ENCODE measurements around the gene ZNF780A.

Gene ZNF780A

GRCh38 chr19:40090241-40091204 lies at the start of gene ZNF780A:
Gene ZNF780A (minus strand): TSS chr19:40090943. CDS start chr19:40084753, 6,190 bp downstream.
- no peak for FAIRE-seq
- TF ChIP-seq CTCF (IDR thresholded peaks at IDR 0.05; ENCODE audit: insufficient read depth, missing control alignments) = no peak
- DNase-seq (ENCODE audit: insufficient read length, low spot score) = peak; percentile 57

GRCh38 chr19:40139533-40140287 lies 49.0 kb upstream of the ZNF780A start:
- FAIRE-seq (peak; percentile 89), DNase-seq (ENCODE audit: insufficient read length, low spot score) (no peak)
- TF ChIP-seq CTCF (IDR thresholded peaks at IDR 0.05; ENCODE audit: insufficient read depth, missing control alignments) = peak; percentile 92

DNA sequence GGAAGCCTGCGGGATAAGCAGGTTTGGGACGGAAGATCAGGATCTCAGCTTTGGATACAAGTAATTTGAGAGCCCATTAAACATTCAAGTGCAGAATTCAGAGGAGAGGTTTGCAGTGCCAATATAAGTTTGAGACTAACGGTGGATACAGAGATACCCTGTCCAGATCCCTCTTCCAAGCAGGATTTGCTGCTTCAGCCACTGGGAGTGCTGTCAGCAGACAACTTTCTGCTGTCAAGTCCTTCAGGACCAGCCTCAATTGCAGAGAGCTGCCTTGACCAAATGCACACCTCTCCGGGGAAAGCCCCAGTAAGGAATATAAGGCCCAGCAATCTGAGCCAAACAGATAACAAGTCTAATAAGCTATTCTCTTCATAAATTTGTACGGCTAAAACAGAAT lies 46.1 kb upstream of the ZNF780A start:
- no peak for DNase-seq (ENCODE audit: insufficient read length, low spot score)
- no peak for FAIRE-seq
- no peak for TF ChIP-seq CTCF (IDR thresholded peaks at IDR 0.05; ENCODE audit: insufficient read depth, missing control alignments)

DNA sequence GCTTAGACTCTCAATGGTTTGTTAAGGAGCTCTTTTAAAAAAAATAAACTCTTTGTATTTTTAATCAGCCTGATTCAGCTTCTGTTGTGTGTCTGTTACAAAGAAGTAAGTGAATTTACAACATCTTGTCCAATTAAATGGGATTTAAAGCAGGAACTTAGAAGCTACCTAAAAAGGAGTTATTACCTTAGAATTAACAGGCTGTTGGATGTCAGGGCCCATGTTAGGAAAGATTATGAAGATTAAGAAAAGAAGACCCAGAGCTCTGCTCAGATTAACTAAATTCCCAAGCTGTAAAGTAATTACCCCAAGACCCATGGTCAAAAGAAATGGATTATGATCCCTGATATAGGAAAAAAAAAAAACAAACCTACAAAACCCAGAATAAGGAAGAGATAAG lies 44.1 kb upstream of the ZNF780A start:
- peak; percentile 95 for FAIRE-seq
- TF ChIP-seq CTCF (IDR thresholded peaks at IDR 0.05; ENCODE audit: insufficient read depth, missing control alignments) = no peak
- DNase-seq (ENCODE audit: insufficient read length, low spot score) = peak; percentile 32

DNA sequence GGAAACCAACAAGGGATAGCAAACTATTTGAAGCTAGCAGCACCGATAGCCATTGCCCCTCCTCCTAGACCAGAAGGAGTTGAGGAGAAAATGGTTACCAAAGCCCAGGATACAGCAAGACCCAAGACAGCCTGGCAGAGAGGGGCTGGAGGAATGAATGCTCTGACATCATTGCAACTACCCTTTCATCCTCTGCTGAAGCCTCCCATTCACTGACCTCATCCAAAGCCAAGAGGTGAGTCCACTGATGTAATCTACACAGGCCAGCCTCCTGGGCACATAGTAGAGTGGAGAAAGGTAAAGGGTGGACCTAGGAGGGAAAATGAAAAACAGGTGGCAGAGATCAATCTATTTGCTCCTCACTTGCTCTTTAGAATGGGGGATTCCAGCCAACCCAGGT lies 42.7 kb upstream of the ZNF780A start:
- DNase-seq (ENCODE audit: insufficient read length, low spot score) (no peak), FAIRE-seq (no peak)
- TF ChIP-seq CTCF (IDR thresholded peaks at IDR 0.05; ENCODE audit: insufficient read depth, missing control alignments) = no peak

DNA sequence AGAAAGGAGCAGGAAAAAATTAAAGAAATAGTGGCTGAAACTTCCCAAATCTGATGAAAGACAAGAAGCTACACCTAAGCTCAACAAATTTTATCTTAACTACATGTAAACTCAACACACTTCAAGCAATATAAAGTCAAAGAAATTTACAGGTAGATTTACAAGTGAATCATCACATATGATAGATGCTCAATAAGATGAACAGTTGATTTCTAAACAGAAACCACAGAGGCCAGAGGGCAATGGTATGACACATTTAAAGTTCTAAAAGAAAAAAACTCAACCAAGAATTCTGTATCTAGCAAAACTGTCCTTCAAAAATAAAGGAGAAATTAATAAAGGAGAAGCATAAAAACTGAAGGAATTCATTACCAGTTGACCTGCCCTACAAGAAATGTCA lies 39.3 kb upstream of the ZNF780A start:
- no peak for TF ChIP-seq CTCF (IDR thresholded peaks at IDR 0.05; ENCODE audit: insufficient read depth, missing control alignments)
- FAIRE-seq (no peak), DNase-seq (ENCODE audit: insufficient read length, low spot score) (no peak)

All from D721Med (cell line).